Astrocyte of the spinal cord (primary cell): ENCODE measurements around the gene FTCD.

Experiments
- DNase-seq: peaks from one replicate; pipeline ENCODE4 v3.0.0; 2011; ENCODE audit warnings: low read depth, low spot score
- H3K4me3 ChIP-seq: 2 replicates; pipeline ENCODE4 v1.5.1; 2011; ENCODE audit warnings: low read depth, mild to moderate bottlenecking, low read length, moderate library complexity
- CTCF ChIP-seq: IDR thresholded peaks from 2 replicates; pipeline ENCODE4 v1.5.1; 2012; ENCODE audit warnings: low read depth, mild to moderate bottlenecking, low read length, inconsistent platforms
- in situ Hi-C: cut with HindIII; loops from 2 replicates; pipeline ENCODE4 v1.10.0; 2017; ENCODE audit warnings: low sequenced_read_pairs

FTCD gene

DNA sequence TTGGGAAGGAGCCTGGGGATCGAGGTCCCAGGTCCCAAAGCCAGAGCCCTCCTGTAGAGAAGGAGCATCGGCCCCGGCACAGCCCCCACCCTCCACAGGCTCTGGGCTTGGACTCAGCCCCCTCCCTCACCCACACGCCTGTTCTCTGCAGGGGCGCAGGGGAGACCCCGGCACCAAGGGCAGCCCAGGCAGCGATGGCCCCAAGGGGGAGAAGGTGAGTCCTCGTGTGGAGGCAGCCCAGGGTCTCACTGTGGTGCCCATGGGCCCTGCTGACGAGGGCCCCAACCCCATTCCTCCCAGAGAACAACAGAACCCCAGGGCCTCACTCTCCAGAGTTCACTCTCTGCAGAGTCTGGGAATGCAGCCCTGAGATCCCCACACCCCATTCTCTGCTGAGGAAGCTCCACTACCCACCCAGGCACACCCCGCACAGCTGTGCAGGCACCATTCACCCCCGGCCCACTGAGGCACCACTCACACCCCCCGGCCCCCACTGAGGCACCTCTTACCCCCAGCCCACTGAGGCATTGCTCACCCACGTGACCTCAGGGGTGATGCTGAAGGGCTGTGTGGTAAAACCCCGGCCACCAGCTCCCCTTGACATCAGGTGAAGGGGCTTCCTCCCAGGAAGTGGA is 35.6 kb downstream of the FTCD start:
- in situ Hi-C loops: no loop called here
- no peak overlapping the region for H3K4me3 ChIP-seq
- TF ChIP-seq CTCF: no peak
- DNase-seq: no peak

DNA sequence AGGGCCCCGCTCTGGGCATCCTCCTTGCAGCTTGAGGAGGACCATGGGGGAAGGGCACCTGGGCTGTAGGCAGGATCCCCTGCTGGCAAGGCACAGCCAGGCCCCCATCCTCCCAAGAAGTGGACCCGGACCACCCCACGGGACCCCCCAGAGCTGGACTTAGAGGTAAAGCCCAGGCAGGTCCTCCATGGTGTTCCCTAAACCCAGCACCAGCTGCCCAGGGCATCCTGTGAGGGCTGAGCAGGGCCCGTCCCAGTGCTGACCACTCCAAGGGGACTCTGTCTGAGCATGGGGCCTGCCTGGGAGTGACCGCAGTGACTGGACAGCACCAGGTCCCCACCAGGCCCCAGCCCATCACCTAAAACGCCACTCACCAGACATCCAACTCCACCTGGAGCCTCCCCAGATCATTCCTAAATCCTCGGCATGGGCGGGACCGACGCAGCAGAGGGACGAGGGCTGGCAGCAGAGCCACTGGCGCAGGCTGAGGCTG is 36.2 kb downstream of the FTCD start:
- no peak for TF ChIP-seq CTCF
- in situ Hi-C loops: no loop called here
- no peak overlapping the region for H3K4me3 ChIP-seq
- no peak for DNase-seq

GRCh38 chr21:46118316-46119143 is 36.8 kb downstream of the FTCD start:
- no peak for DNase-seq
- no peak overlapping the region for H3K4me3 ChIP-seq
- in situ Hi-C loops: no loop called here
- TF ChIP-seq CTCF: no peak

- no peak overlapping the region for H3K4me3 ChIP-seq
- DNase-seq: no peak
- in situ Hi-C loops: no loop called here
- no peak for TF ChIP-seq CTCF
Observed at GRCh38 chr21:46117586-46118315, 37.6 kb downstream of the FTCD start.

GRCh38 chr21:46116776-46117585 is 38.4 kb downstream of the FTCD start:
- TF ChIP-seq CTCF: no peak
- in situ Hi-C loops: no loop called here
- H3K4me3 ChIP-seq: no peak overlapping the region
- DNase-seq: no peak
